Cardiac muscle cell (in vitro differentiated cells and primary cell): ENCODE results near the gene ACTR5. TPM values are rescaled to one million over a fixed set of nuclear protein-coding genes. Genes with fewer than 3 reads are reported as not detected.

Experiments used
- DNase-seq, 2 donors: peaks; one replicate each; pipeline versions ENCODE4 v3.0.0 to v3.0.0-alpha.2; 2010 to 2017; ENCODE audit warnings: low read depth in 1 of 2, low spot score in 1 of 2
- H3K27ac ChIP-seq: fragments of 200-600 bp; sonication (generic); 2 replicates; pipeline ENCODE4 v1.5.1; 2016
- H3K27me3 ChIP-seq: fragments of 200-600 bp; sonication (generic); 2 replicates; pipeline ENCODE4 v1.6.0; 2016; ENCODE audit warnings: control low read depth
- H3K36me3 ChIP-seq: fragments of 200-600 bp; sonication (generic); 2 replicates; pipeline ENCODE4 v1.5.1; 2016; ENCODE audit warnings: control low read depth
- H3K4me1 ChIP-seq: fragments of 200-600 bp; sonication (generic); 2 replicates; pipeline ENCODE4 v1.8.1; 2017; ENCODE audit warnings: low read depth, mild to moderate bottlenecking, mixed run types
- H3K4me3 ChIP-seq: fragments of 200-600 bp; sonication (generic); 2 replicates; pipeline ENCODE4 v1.5.1; 2016; ENCODE audit warnings: mild to moderate bottlenecking
- H3K9me3 ChIP-seq: fragments of 200-600 bp; sonication (generic); 2 replicates; pipeline ENCODE4 v1.5.1; 2017; ENCODE audit warnings: low read depth, mild to moderate bottlenecking, control low read depth
- CTCF ChIP-seq: IDR thresholded peaks from 2 replicates; pipeline ENCODE4 v1.5.1; 2012; ENCODE audit warnings: low read depth, mild to moderate bottlenecking, low read length
- polyA plus RNA-seq: library from polyadenylated mRNA; unstranded; fragments of >200 nt; fragmentation: Nextera tagmentation; extraction: Ambion mirVana; gene quantifications from 2 replicates; pipeline ENCODE4 v1.2.1, GENCODE V29; 2016
- total RNA-seq: library from RNA; depleted of rRNA; stranded (reverse); fragments of >200 nt; gene quantifications from 2 replicates; pipeline ENCODE4 v1.2.3, GENCODE V29; 2016

Gene ACTR5
- total and polyA plus RNA-seq, 2 experiments from 2014 or later, result 6.4 to 8.7 TPM

DNA sequence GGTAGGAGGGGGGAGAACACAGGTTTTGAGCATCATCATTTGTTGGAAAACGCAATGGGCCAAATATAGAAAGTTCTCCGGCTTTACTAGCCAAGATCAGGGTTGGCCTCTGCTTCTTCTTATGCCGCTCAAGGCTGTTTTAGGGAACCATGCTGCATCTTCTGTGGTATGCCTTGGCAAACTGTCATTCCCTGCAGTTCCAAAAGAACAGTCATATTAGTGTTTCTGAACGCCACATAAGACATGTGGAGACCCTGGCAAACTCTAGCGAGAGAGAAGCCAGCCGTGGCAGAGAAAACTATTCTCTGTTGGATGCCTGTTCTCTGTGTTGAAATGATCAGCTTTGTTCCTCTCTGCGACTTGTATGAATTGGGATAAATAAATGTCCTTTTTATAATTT, 10.8 kb downstream of the ACTR5 start:
- no peak for TF ChIP-seq CTCF
- Histone ChIP-seq H3K36me3 (peaks cover 27% of the 10 kb centered on the region), H3K4me1 (no peaks in the 10 kb centered on the region), H3K27ac (no peak overlapping the region), H3K27me3 (no peaks in the 10 kb centered on the region), H3K9me3 (no peaks in the 10 kb centered on the region), H3K4me3 (no peak overlapping the region)
- DNase-seq, result no peak

DNA sequence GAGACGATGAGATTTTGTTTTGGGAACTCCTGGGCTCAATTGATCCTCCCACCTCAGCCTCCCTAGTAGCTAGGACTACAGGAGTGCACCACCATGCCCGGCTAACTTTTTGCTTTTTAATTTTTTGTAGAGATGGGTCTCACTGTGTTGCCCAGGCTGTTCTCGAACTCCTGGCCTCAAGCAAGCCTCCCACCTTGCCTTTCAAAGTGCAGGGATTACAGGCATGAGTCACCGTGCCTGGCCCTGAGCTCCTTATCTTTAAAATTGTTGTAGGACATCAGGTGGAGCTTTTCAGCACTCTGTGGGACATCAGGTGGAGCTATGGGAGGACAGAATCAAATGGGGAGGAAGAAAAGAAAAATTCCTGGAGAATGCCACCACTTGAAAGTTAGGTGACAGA, 12.7 kb downstream of the ACTR5 start:
- TF ChIP-seq CTCF, result no peak
- Histone ChIP-seq H3K4me1 (peaks cover 1% of the 10 kb centered on the region), H3K36me3 (peaks cover 24% of the 10 kb centered on the region)

GRCh38 chr20:38762174-38762573, 13.9 kb downstream of the ACTR5 start:
- Histone ChIP-seq H3K4me1 (peaks cover 12% of the 10 kb centered on the region), H3K27ac (no peak overlapping the region), H3K4me3 (no peak overlapping the region), H3K27me3 (no peaks in the 10 kb centered on the region), H3K9me3 (no peaks in the 10 kb centered on the region), H3K36me3 (peaks cover 13% of the 10 kb centered on the region)
- no peak for DNase-seq
- TF ChIP-seq CTCF, result no peak

More for the DNA sequence above, 12.7 kb downstream of the ACTR5 start:
- Histone ChIP-seq H3K27me3 (no peaks in the 10 kb centered on the region), H3K4me3 (no peak overlapping the region), H3K9me3 (no peaks in the 10 kb centered on the region), H3K27ac (no peak overlapping the region)
- no peak for DNase-seq

DNA sequence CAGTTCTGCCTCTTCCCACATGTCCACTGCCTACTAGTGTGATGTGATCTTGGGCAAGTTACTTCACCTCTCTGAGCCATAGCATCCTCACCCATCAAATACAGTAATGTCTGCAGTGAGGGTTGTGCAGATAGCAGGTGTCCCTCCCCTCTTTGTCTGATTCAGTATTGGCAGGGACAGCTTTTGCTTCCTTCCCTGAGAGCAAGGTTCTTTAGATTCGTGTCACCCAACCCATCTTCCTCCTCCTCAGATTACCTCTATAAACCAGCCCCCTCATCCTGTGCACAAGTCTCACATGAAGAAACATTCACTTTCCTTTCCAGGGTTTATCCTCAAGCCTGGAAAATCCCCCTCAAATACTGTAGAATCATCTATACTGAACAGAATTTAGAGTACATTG, 15.4 kb downstream of the ACTR5 start:
- TF ChIP-seq CTCF, result no peak
- no peak overlapping the region for H3K27ac ChIP-seq
- DNase-seq, result no peak
- peaks cover 12% of the 10 kb centered on the region for H3K4me1 ChIP-seq
- no peak overlapping the region for H3K4me3 ChIP-seq
- H3K9me3 ChIP-seq, result no peaks in the 10 kb centered on the region
- no peaks in the 10 kb centered on the region for H3K27me3 ChIP-seq
- peaks cover 11% of the 10 kb centered on the region for H3K36me3 ChIP-seq

- Histone ChIP-seq H3K4me1 (peaks cover 12% of the 10 kb centered on the region), H3K9me3 (no peaks in the 10 kb centered on the region), H3K27ac (no peak overlapping the region), H3K4me3 (no peak overlapping the region), H3K36me3 (peaks cover 11% of the 10 kb centered on the region), H3K27me3 (no peaks in the 10 kb centered on the region)
- TF ChIP-seq CTCF, result no peak
- DNase-seq, result peak in 1 of 2 donors; percentile 82
These were observed 16.5 kb downstream of the ACTR5 start for GRCh38 chr20:38764567-38765318.
